ENCODE data around the gene CSK. TPM values are rescaled to one million over a fixed set of nuclear protein-coding genes. Genes with fewer than 3 reads are reported as not detected.

The CSK gene
- total RNA-seq, 2 donors from 2014 or later: 11.2 to 15.2 TPM

- TF ChIP-seq POLR2A (IDR thresholded peaks at IDR 0.05): no peak
- TF ChIP-seq, protein P1, sequence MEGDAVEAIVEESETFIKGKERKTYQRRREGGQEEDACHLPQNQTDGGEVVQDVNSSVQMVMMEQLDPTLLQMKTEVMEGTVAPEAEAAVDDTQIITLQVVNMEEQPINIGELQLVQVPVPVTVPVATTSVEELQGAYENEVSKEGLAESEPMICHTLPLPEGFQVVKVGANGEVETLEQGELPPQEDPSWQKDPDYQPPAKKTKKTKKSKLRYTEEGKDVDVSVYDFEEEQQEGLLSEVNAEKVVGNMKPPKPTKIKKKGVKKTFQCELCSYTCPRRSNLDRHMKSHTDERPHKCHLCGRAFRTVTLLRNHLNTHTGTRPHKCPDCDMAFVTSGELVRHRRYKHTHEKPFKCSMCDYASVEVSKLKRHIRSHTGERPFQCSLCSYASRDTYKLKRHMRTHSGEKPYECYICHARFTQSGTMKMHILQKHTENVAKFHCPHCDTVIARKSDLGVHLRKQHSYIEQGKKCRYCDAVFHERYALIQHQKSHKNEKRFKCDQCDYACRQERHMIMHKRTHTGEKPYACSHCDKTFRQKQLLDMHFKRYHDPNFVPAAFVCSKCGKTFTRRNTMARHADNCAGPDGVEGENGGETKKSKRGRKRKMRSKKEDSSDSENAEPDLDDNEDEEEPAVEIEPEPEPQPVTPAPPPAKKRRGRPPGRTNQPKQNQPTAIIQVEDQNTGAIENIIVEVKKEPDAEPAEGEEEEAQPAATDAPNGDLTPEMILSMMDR (IDR thresholded peaks at IDR 0.05): peak; percentile 59 to 84 (median 78)
- H3K27ac ChIP-seq: no peak overlapping the region
- no peak overlapping the region for H3K4me3 ChIP-seq
- H3K36me3 ChIP-seq (replicated peaks in 1 of 2; ENCODE audit: insufficient read depth in 1 of 2, low read depth in 2 of 2): no peaks in the 10 kb centered on the region
- peaks cover 6% of the 10 kb centered on the region for H3K4me1 ChIP-seq
- no peaks in the 10 kb centered on the region for H3K27me3 ChIP-seq
- intact Hi-C loops (cut with DNase I): loop anchor here (5.0 to 10.0 kb wide), 2 partner anchors 137 to 384 kb away; no protein-coding TSS in a partner anchor
- H3K9me3 ChIP-seq: no peaks in the 10 kb centered on the region
- ATAC-seq (peak; percentile 68), DNase-seq (peak; percentile 67 to 74 (median 68))
- WGBS, 2 donors: 1 to 2% methylated on average over 9 of the region's 9 CpGs
Measured at GRCh38 chr15:74768771-74769342, 13.0 kb upstream of the CSK start.

GRCh38 chr15:74769463-74770025 lies 12.3 kb upstream of the CSK start:
- no peak for DNase-seq
- ATAC-seq: no peak
- Histone ChIP-seq H3K27me3 (no peaks in the 10 kb centered on the region), H3K9me3 (no peaks in the 10 kb centered on the region), H3K36me3 (replicated peaks in 1 of 2; ENCODE audit: insufficient read depth in 1 of 2, low read depth in 2 of 2) (no peaks in the 10 kb centered on the region), H3K4me3 (no peak overlapping the region), H3K4me1 (peaks cover 6% of the 10 kb centered on the region), H3K27ac (no peak overlapping the region)
- TF ChIP-seq POLR2A (IDR thresholded peaks at IDR 0.05): no peak
- TF ChIP-seq, protein P1 (IDR thresholded peaks at IDR 0.05): no peak
- WGBS, 2 donors: 16 to 45% methylated on average over 5 to 7 of the region's 7 CpGs
- intact Hi-C loops (cut with DNase I): loop anchor here (5.0 to 10.0 kb wide), 3 partner anchors 137 to 385 kb away; no protein-coding TSS in a partner anchor

- no peak overlapping the region for H3K27ac ChIP-seq
- no peak for DNase-seq
- TF ChIP-seq, protein P1 (IDR thresholded peaks at IDR 0.05): no peak
- no peak for TF ChIP-seq POLR2A (IDR thresholded peaks at IDR 0.05)
- H3K9me3 ChIP-seq: no peaks in the 10 kb centered on the region
- H3K4me1 ChIP-seq: peaks cover 6% of the 10 kb centered on the region
- no peaks in the 10 kb centered on the region for H3K27me3 ChIP-seq
- WGBS, 2 donors: 19 to 34% methylated on average over 2 to 4 of the region's 4 CpGs
- intact Hi-C loops (cut with DNase I): loop anchor here (5.0 kb wide), 1 partner anchor 182 kb away; no protein-coding TSS in a partner anchor
- no peak for ATAC-seq
- H3K36me3 ChIP-seq (replicated peaks in 1 of 2; ENCODE audit: insufficient read depth in 1 of 2, low read depth in 2 of 2): no peaks in the 10 kb centered on the region
- H3K4me3 ChIP-seq: no peak overlapping the region
Measured at GRCh38 chr15:74770211-74770903, 11.5 kb upstream of the CSK start.

GRCh38 chr15:74773329-74773728 lies 8.6 kb upstream of the CSK start:
- intact Hi-C loops (cut with DNase I): loop anchor here (5.0 kb wide), 1 partner anchor 179 kb away; no protein-coding TSS in a partner anchor
- H3K4me1 ChIP-seq: peaks cover 6% of the 10 kb centered on the region
- 84 to 91% methylated on average over 4 to 5 of the region's 5 CpGs for WGBS, 2 donors
- H3K27me3 ChIP-seq: no peaks in the 10 kb centered on the region
- no peak for DNase-seq
- TF ChIP-seq, protein P1 (IDR thresholded peaks at IDR 0.05): no peak
- TF ChIP-seq POLR2A (IDR thresholded peaks at IDR 0.05): no peak
- H3K27ac ChIP-seq: no peak overlapping the region
- H3K36me3 ChIP-seq (replicated peaks in 1 of 2; ENCODE audit: insufficient read depth in 1 of 2, low read depth in 2 of 2): no peaks in the 10 kb centered on the region
- H3K4me3 ChIP-seq: no peak overlapping the region
- H3K9me3 ChIP-seq: no peaks in the 10 kb centered on the region
- ATAC-seq: no peak
